ENCODE results near the gene PERM1.
"Not testable (repeated sequence)": the region's sequence is repeated elsewhere in the genome, so short reads cannot be mapped to it uniquely, and the experiment has no call there.

Gene PERM1

GRCh38 chr1:1014799-1015681 lies 33.1 kb upstream of the PERM1 start:
- peak in 1 of 2 experiments; percentile 56 for DNase-seq

DNA sequence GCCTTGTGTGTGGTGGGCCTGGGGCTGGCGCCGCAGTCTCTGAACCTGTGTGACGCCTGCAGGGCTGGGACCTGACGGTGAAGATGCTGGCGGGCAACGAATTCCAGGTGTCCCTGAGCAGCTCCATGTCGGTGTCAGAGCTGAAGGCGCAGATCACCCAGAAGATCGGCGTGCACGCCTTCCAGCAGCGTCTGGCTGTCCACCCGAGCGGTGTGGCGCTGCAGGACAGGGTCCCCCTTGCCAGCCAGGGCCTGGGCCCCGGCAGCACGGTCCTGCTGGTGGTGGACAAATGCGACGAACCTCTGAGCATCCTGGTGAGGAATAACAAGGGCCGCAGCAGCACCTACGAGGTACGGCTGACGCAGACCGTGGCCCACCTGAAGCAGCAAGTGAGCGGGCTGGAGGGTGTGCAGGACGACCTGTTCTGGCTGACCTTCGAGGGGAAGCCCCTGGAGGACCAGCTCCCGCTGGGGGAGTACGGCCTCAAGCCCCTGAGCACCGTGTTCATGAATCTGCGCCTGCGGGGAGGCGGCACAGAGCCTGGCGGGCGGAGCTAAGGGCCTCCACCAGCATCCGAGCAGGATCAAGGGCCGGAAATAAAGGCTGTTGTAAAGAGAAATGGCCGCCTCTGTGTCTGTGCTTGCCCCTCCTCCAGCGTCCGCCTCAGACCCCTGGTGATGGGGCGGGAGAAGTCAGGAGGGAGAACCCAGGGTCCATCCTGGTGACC lies 32.2 kb upstream of the PERM1 start:
- no peak for DNase-seq

DNA sequence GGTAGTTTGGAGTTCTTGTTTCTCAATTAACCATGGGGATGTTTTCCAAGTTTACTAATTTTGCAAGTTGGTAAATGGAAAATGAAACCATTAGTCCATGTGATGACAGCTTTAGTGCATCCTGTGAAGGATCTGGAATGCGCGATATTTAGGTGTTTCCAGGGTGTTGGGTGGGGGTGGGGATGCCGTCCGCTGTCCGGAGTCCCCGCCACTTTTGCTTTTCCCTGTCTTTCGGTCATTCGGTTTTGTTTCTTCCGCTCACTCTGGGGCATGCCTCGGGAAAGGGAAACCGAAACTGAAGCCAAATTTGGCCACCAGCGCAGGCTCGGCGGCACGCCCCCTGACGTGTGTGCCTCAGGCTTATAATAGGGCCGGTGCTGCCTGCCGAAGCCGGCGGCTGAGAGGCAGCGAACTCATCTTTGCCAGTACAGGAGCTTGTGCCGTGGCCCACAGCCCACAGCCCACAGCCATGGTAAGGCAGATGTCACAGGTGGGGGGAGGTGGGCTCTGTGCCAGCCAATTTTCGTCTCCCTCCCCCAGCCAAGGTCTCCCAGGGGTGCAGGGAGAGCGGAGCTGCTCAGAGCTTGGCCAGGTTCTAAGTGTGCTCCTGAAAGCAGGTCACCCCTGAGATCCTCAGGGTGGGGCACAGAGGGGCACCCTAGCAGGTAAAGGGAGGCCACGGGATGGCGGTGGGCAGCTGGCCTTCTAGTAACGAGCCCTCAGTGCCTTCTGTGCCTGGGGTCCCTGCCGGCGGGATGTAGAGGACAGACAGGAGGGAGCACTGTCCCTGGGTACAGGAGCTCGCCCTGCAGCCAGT lies 31.4 kb upstream of the PERM1 start, which contains the start of gene ISG15:
ISG15 (plus strand) TSS at position 393 of the 817 bp plus-strand sequence; CDS start at position 470, 77 bp downstream.
- peak; percentile 87 to 89 for DNase-seq

GRCh38 chr1:1012736-1013104 lies 30.8 kb upstream of the PERM1 start:
- DNase-seq = not testable (repeated sequence)

GRCh38 chr1:1011396-1011949 lies 29.6 kb upstream of the PERM1 start:
- DNase-seq = no peak

- DNase-seq = not testable (repeated sequence)
Observed at GRCh38 chr1:1010131-1010530, 28.2 kb upstream of the PERM1 start.

DNA sequence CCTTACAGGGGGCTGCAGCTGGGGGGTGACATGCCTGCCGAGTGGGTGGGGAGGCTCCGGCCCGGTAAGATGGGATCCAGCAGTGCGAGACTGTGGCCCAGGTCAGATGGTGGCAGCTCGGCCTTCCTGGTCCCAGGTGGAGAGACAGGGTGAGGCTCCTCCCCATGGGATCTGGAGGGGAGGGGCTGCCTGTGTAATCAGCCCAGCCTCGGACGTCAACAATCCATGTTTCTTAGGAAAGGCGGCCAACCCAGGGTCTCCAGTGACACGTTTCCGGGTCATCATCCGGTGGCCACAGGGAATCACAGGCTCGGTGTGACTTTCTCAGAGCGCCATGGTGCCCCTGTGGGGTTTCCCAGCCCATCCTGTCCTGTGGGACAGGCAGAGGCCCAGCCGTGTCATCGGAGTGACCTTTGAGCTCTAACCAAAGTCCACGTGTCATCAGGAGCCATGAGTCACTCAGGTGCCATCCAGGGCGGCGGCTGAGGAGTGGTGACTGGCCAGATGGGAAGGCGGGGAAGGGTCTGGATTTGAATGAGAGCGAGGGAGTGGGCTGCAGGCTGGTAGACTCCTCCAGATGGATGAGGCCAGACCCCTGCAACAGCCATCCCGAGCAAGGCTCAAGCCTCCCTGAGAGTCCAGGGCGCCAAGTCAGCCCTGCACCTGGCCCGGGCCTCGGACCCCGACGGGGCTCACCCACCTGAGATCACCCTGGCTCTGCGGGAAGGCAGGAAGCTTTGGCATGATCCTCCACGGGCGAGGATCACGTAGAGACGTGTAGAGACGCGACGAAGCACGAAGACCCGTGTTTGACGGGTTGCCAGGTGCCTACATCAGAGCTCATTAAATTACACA lies 24.6 kb upstream of the PERM1 start:
- no peak for DNase-seq

GRCh38 chr1:1005774-1006304 lies 23.9 kb upstream of the PERM1 start:
- no peak for DNase-seq

GRCh38 chr1:1004780-1005697 lies 23.1 kb upstream of the PERM1 start:
- DNase-seq = no peak

DNA sequence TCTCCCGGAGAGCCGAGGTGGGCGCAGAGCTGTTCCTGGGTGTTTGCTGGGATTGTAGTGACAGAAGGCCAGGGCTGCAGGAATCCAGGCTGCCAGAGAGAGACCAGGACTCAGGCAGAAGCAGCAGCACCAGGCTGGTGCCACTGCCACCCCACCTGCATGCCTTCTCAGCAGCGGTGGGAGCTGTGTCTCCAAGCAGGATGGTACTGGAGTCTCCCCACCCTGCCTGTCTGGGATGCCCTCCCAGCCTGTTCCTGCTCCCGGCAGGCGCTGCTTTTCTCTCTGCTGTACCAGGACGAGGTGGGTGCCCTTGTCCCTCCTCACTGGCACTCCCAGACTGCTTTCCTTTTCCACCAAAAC lies 22.5 kb upstream of the PERM1 start:
- no peak for DNase-seq

GRCh38 chr1:1003618-1004419 lies 21.9 kb upstream of the PERM1 start:
- no peak for DNase-seq

- no peak for DNase-seq
Observed at GRCh38 chr1:1001057-1001783, 19.3 kb upstream of the PERM1 start.

- DNase-seq = peak; percentile 74 to 83
Observed at GRCh38 chr1:1000357-1001056, 18.6 kb upstream of the PERM1 start.

- peak; percentile 74 to 79 for DNase-seq
Observed at GRCh38 chr1:999725-1000356, 17.9 kb upstream of the PERM1 start, which contains the start of gene HES4. Gene HES4, minus strand, starts transcription at chr1:1000097. Its CDS starts 124 bp downstream, at chr1:999973.

DNA sequence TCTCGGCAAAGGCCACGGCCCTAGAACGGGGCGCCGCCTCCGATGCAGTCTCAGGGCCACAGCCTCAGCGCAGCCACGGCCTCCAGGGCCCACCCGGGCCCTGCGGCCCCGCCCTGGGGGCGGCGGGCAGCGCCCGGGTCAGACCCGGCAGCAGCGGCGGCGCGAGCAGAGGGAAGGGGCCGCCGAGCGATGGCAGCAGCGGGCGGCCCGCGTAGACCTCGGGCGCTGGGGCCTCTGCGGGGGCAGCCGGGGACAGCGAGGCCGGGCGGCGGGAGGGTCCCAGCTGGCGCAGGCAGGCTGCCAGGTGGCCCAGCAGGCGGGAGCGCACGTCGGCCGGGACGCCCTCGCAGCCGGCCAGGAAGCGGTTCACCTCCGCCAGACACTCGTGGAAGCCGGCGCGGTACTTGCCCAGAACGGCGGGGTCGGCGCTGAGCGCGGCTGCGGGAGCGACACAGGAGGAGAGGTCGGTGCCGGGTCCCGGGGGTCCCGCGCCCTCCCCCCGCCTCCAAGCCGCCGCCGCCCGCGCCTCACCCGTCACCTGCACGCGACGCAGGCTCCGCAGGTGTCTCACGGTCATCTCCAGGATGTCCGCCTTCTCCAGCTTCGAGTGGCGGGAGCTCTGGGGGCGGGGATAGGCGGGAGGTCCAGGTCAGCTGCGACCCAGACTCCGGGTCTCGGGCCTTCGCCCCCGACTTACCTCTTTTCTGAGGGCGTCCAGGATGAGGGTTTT lies 17.3 kb upstream of the PERM1 start:
- DNase-seq = no peak

GRCh38 chr1:998745-998994 lies 16.8 kb upstream of the PERM1 start:
- no peak for DNase-seq

All from activated T-cell treated with anti-CD3 and anti-CD28 coated beads, Interleukin-2, amount 50 U/mL, for 48 hours (primary cell).